ENCODE data around the gene CHTOP. TPM values are rescaled to one million over a fixed set of nuclear protein-coding genes. Genes with fewer than 3 reads are reported as not detected.
A peak's percentile ranks its signal among the peaks of the same experiment; 100 is the strongest.
"Not testable (repeated sequence)": the region's sequence is repeated elsewhere in the genome, so short reads cannot be mapped to it uniquely, and the experiment has no call there.

CHTOP gene, protein sequence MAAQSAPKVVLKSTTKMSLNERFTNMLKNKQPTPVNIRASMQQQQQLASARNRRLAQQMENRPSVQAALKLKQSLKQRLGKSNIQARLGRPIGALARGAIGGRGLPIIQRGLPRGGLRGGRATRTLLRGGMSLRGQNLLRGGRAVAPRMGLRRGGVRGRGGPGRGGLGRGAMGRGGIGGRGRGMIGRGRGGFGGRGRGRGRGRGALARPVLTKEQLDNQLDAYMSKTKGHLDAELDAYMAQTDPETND
- total RNA-seq = 100 to 1,000 TPM in 3 of 4 donors, 10 to 100 TPM in 1; 99.1 to 124 (median 105) TPM

DNA sequence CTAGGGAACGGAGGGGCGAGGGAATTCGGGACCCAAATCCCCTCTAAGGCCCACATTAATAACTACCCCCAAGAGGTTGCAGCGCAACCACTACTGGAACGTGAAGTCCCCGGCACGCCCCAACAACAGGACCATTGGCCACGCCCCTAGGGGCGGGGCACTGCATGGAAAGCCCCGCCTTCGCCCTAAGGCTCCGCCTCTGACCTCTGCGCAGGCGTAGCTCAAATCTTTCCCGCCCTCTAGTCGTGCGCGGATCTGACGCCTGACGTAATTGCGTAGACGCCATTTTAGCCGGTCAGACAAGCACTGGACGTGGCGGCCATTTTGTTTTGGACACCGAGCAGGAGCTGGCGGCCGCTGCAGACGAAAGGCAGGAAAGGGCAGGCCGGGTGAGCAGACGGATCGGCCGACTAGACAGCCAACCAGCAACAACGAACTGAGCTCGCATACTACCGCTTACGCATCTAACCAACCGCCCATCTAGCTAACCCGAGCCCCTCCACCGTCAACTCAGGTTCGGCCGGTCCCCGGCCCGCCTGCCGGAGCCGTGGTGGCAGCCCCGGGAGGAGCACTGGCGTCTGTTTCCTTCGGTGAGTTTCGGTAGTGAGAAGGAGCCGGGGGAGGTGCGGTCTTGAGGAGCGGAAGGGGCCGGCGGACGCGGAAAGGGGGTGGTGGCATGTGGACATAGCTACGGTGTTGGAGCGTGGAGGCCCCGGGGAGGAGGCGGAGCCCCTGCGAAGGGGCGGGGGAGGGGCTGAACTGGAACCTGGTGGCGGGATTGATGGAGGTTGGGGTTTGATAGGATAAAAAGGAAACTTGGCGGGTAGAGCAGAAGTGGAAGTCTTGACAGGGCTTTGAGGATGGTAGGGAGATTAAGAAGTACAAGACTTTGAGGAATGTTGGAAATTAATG is at the start of gene CHTOP:
TSS of gene CHTOP (plus strand) at position 313 of the 912 bp plus-strand sequence. CDS start 2,523 bp downstream, outside the sequence.
- intact Hi-C loops (cut with DNase I) = no loop called here
- Histone ChIP-seq H3K4me1 (peaks cover 30 to 45% of the 10 kb centered on the region in 2 donors), H3K36me3 (peaks cover 23 to 31% of the 10 kb centered on the region in 2 donors), H3K27ac (peak within 1 kb of the TSS; percentile 100), H3K9me3 (no peaks in the 10 kb centered on the region), H3K27me3 (no peaks in the 10 kb centered on the region), H3K4me3 (replicated peaks in 1 of 3) (peak within 1 kb of the TSS; percentile 30 to 89 (median 70))
- TF ChIP-seq, protein P1, sequence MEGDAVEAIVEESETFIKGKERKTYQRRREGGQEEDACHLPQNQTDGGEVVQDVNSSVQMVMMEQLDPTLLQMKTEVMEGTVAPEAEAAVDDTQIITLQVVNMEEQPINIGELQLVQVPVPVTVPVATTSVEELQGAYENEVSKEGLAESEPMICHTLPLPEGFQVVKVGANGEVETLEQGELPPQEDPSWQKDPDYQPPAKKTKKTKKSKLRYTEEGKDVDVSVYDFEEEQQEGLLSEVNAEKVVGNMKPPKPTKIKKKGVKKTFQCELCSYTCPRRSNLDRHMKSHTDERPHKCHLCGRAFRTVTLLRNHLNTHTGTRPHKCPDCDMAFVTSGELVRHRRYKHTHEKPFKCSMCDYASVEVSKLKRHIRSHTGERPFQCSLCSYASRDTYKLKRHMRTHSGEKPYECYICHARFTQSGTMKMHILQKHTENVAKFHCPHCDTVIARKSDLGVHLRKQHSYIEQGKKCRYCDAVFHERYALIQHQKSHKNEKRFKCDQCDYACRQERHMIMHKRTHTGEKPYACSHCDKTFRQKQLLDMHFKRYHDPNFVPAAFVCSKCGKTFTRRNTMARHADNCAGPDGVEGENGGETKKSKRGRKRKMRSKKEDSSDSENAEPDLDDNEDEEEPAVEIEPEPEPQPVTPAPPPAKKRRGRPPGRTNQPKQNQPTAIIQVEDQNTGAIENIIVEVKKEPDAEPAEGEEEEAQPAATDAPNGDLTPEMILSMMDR (IDR thresholded peaks at IDR 0.05) = peak in 2 of 6 experiments; percentile 16 to 29
- peak; percentile 33 to 97 for TF ChIP-seq POLR2A (IDR thresholded peaks at IDR 0.05)
- 0 to 1% methylated on average over 39 to 41 of the region's 65 CpGs for WGBS, 2 donors
- peak; percentile 97 to 98 for DNase-seq

DNA sequence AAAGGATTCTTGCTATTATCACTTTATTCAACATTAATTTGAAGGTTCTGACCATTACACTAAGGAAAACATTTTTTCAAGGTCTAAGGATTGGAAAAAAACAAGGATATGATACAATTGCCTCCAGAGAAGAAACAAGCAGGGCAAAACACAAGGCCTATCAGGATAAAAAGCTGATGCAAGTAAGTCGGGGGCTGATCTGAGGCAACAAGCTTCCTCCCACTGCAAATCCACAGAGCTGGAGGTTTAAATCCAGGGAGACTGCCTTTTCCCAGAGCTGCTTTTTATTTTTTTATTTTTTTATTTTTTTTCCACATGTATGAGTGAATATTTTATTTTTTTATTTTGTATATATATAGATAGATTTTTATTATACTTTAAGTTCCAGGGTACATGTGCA is 48.9 kb upstream of the CHTOP start:
- Histone ChIP-seq H3K4me1 (peaks cover 8 to 12% of the 10 kb centered on the region in 2 donors), H3K9me3 (no peaks in the 10 kb centered on the region), H3K4me3 (replicated peaks in 1 of 3) (no peak overlapping the region), H3K27me3 (no peaks in the 10 kb centered on the region), H3K27ac (no peak overlapping the region), H3K36me3 (no peaks in the 10 kb centered on the region)
- intact Hi-C loops (cut with DNase I) = no loop called here
- WGBS, 2 donors = 94 to 100% methylated on average over 1 of the region's 1 CpG
- no peak for TF ChIP-seq POLR2A (IDR thresholded peaks at IDR 0.05)
- no peak for DNase-seq

DNA sequence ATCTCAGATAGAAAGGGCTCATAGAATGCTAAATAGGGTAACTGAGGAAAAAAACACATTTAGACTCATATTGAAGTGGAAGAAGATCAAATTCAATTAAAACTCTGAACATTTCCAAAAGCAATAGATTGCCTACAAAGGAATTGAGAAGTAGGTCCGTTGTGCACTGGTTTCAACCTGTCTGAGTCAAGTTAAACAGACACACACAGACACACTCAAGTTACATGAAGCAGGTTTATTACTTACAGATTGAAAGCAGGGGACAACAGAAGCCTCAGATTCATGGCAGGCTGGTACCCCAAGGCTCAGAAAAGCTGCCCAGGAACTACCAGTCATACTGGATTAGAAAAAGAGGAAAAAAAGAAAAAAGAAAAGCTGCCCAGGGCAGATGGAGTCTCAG is 47.5 kb upstream of the CHTOP start:
- intact Hi-C loops (cut with DNase I) = no loop called here
- no peaks in the 10 kb centered on the region for H3K9me3 ChIP-seq
- H3K27ac ChIP-seq = no peak overlapping the region
- H3K36me3 ChIP-seq = no peaks in the 10 kb centered on the region
- WGBS, 2 donors = 37 to 39% methylated on average over 1 of the region's 1 CpG
- DNase-seq = no peak
- peaks cover 8 to 12% of the 10 kb centered on the region in 2 donors for H3K4me1 ChIP-seq
- no peak for TF ChIP-seq POLR2A (IDR thresholded peaks at IDR 0.05)
- TF ChIP-seq, protein P1 (IDR thresholded peaks at IDR 0.05) = no peak
- H3K27me3 ChIP-seq = no peaks in the 10 kb centered on the region
- H3K4me3 ChIP-seq (replicated peaks in 1 of 3) = no peak overlapping the region

- TF ChIP-seq, protein P1 (IDR thresholded peaks at IDR 0.05) = no peak
- TF ChIP-seq POLR2A (IDR thresholded peaks at IDR 0.05) = no peak
- 54 to 55% methylated on average over 5 of the region's 5 CpGs for WGBS, 2 donors
- no peaks in the 10 kb centered on the region for H3K27me3 ChIP-seq
- no peaks in the 10 kb centered on the region for H3K36me3 ChIP-seq
- H3K4me1 ChIP-seq = peaks cover 8 to 12% of the 10 kb centered on the region in 2 donors
- intact Hi-C loops (cut with DNase I) = no loop called here
- no peak overlapping the region for H3K4me3 ChIP-seq (replicated peaks in 1 of 3)
- peak in 1 of 2 donors; percentile 47 for DNase-seq
- H3K27ac ChIP-seq = no peak overlapping the region
- no peaks in the 10 kb centered on the region for H3K9me3 ChIP-seq
Observed at GRCh38 chr1:153587314-153587713, 46.6 kb upstream of the CHTOP start.

- H3K27ac ChIP-seq = peak overlapping the region in 1 of 3 donors; percentile 52
- H3K9me3 ChIP-seq; H3K27me3 ChIP-seq; H3K4me3 ChIP-seq (replicated peaks in 1 of 3); H3K36me3 ChIP-seq; intact Hi-C loops (cut with DNase I): not testable (repeated sequence)
- peaks cover 12 to 14% of the 10 kb centered on the region in 2 donors for H3K4me1 ChIP-seq
- 46 to 56% methylated on average over 10 of the region's 10 CpGs for WGBS, 2 donors
- DNase-seq = peak; percentile 64 to 71
Observed at GRCh38 chr1:153588033-153588432, 45.8 kb upstream of the CHTOP start.
